Measurements from ENCODE around the gene GPR183.

The GPR183 gene

GRCh38 chr13:99307247-99307646 is at the start of gene GPR183:
TSS of gene GPR183 (minus strand) at chr13:99307399. CDS start at chr13:99296145, 11,254 bp downstream.
- peak; percentile 84 for DNase-seq

- DNase-seq = peak; percentile 91
Measured at GRCh38 chr13:99356262-99357091, 49.3 kb upstream of the GPR183 start.

GRCh38 chr13:99356012-99356261 is 48.7 kb upstream of the GPR183 start:
- no peak for DNase-seq

- DNase-seq = peak; percentile 36
Measured at GRCh38 chr13:99355267-99356011, 48.2 kb upstream of the GPR183 start.

GRCh38 chr13:99354371-99354951 is 47.3 kb upstream of the GPR183 start:
- DNase-seq = peak; percentile 42

GRCh38 chr13:99353836-99354235 is 46.6 kb upstream of the GPR183 start:
- DNase-seq = no peak

- DNase-seq = no peak
Measured at GRCh38 chr13:99353246-99353600, 46.0 kb upstream of the GPR183 start.

- DNase-seq = peak; percentile 48
Measured at GRCh38 chr13:99352351-99353245, 45.4 kb upstream of the GPR183 start.

GRCh38 chr13:99351772-99352171 is 44.6 kb upstream of the GPR183 start:
- peak; percentile 73 for DNase-seq

GRCh38 chr13:99350191-99350590 is 43.0 kb upstream of the GPR183 start:
- no peak for DNase-seq

GRCh38 chr13:99347911-99348451 is 40.8 kb upstream of the GPR183 start:
- DNase-seq = no peak

GRCh38 chr13:99347335-99347878 is 40.2 kb upstream of the GPR183 start:
- no peak for DNase-seq

- no peak for DNase-seq
Measured at GRCh38 chr13:99346335-99347042, 39.3 kb upstream of the GPR183 start.

- no peak for DNase-seq
Measured at GRCh38 chr13:99345345-99345744, 38.1 kb upstream of the GPR183 start.

- DNase-seq = no peak
Measured at GRCh38 chr13:99344610-99345208, 37.5 kb upstream of the GPR183 start.

GRCh38 chr13:99342723-99343315 is 35.6 kb upstream of the GPR183 start:
- no peak for DNase-seq

- no peak for DNase-seq
Measured at GRCh38 chr13:99341969-99342722, 34.9 kb upstream of the GPR183 start.

GRCh38 chr13:99340638-99341037 is 33.4 kb upstream of the GPR183 start:
- DNase-seq = no peak

GRCh38 chr13:99339736-99340397 is 32.7 kb upstream of the GPR183 start:
- peak; percentile 78 for DNase-seq

Data from CD4-positive, alpha-beta T cell treated with Interleukin-12 subunit alpha and Interleukin-12 subunit beta, for 1 hour (primary cell).